K562 (cell line): ENCODE measurements around the gene SH3BP2. TPM values are rescaled to one million over a fixed set of nuclear protein-coding genes. Genes with fewer than 3 reads are reported as not detected.

Experiments used
- ATAC-seq: fragments of 200-7000 bp; cut with Tn5 transposase; 3 replicates; pipeline ENCODE4 v1.9.1; 2020; ENCODE audit warnings: moderate library complexity
- BruUV-seq: library from RNA; stranded (reverse); fragments of 400-500 nt; replicated peaks from 2 replicates; lab custom pipeline; 2021; lab: Mats Ljungman, UMichigan
- CTCF ChIA-PET: fragments of 300-600 bp; formaldehyde crosslinking; extraction: SDS; loops from one replicate; lab custom pipeline; 2021; ENCODE audit warnings: low intra/inter-chr PET ratio; lab: Yijun Ruan, JAX
- POLR2A ChIA-PET: fragments of 300-600, 350-650 bp; sonication (Branson Sonifier 250); formaldehyde crosslinking; extraction: SDS; loops from one replicate; lab custom pipeline; 2021; ENCODE audit warnings: antibody characterized with exemption, inconsistent platforms; lab: Yijun Ruan, JAX
- DNase-seq, 4 experiments: peaks; one replicate each; pipeline versions ENCODE4 v3.0.0 to v3.0.0-alpha.2; 2011 to 2018; ENCODE audit warnings: low spot score in 3 of 4, mixed read lengths in 3 of 4; ENCODE audit errors: extremely low read depth in 1 of 4
- FAIRE-seq: peaks from 2 replicates; lab custom pipeline; 2011; peaks lifted over from hg19 to GRCh38; lab: Jason Lieb, UNC
- H2AFZ ChIP-seq: 2 replicates; pipeline ENCODE4 v1.6.0; 2011; ENCODE audit warnings: low read depth, low read length, control low read depth, inconsistent platforms
- H3K27ac ChIP-seq: fragments of 200-600 bp; 3 replicates; pipeline ENCODE4 v1.8.0; 2011; ENCODE audit warnings: low read depth, mild to moderate bottlenecking, control low read depth, inconsistent platforms, low read length, moderate library complexity, mixed read lengths; ENCODE audit errors: extremely low read depth
- H3K27me3 ChIP-seq, 2 experiments: fragments of 300-600 bp in 1 of 2; 2 replicates in 1 of 2; 3 replicates in 1 of 2; pipeline versions ENCODE4 v1.6.0 to v1.8.0; 2011; ENCODE audit warnings: inconsistent platforms in 2 of 2, low read length in 2 of 2, mild to moderate bottlenecking in 1 of 2, mixed read lengths in 1 of 2, moderate library complexity in 1 of 2; ENCODE audit not compliant: control insufficient read depth in 2 of 2, insufficient read depth in 2 of 2
- H3K36me3 ChIP-seq: fragments of 300-600 bp; 3 replicates; pipeline ENCODE4 v1.8.0; 2011; ENCODE audit warnings: mild to moderate bottlenecking, low read length, inconsistent platforms; ENCODE audit not compliant: control insufficient read depth, insufficient read depth
- H3K4me1 ChIP-seq, 2 experiments: fragments of 200-600 bp in 1 of 2; replicated peaks in 1 of 2; 2 replicates in 1 of 2; 3 replicates in 1 of 2; pipeline versions ENCODE4 v1.5.1 to v1.8.0; 2011; ENCODE audit warnings: inconsistent platforms in 2 of 2, low read length in 2 of 2, mild to moderate bottlenecking in 1 of 2, mixed read lengths in 1 of 2, moderate library complexity in 1 of 2; ENCODE audit not compliant: control insufficient read depth in 2 of 2, insufficient read depth in 2 of 2
- H3K4me2 ChIP-seq: 2 replicates; pipeline ENCODE4 v1.6.1; 2011; ENCODE audit warnings: low read length, control low read depth, inconsistent platforms, mixed read lengths; ENCODE audit not compliant: insufficient read depth
- H3K4me3 ChIP-seq: fragments of 200-600 bp; sonication (generic), shearing (Covaris generic); 2 replicates; pipeline ENCODE4 v1.5.1; 2016; ENCODE audit warnings: control low read depth, inconsistent platforms
- H3K79me2 ChIP-seq: fragments of 200-600 bp; 3 replicates; pipeline ENCODE4 v1.8.0; 2011; ENCODE audit warnings: low read length, inconsistent platforms; ENCODE audit not compliant: control insufficient read depth, insufficient read depth
- H3K9ac ChIP-seq, 2 experiments: 2 replicates each; pipeline versions ENCODE4 v1.6.0 to v1.6.1; 2011; ENCODE audit warnings: low read depth in 2 of 2, low read length in 2 of 2, control low read depth in 1 of 2, inconsistent platforms in 1 of 2, mild to moderate bottlenecking in 1 of 2, mixed read lengths in 1 of 2; ENCODE audit not compliant: insufficient read depth in 1 of 2
- H3K9me1 ChIP-seq: one replicate; pipeline ENCODE4 v1.6.0; 2011; ENCODE audit warnings: inconsistent platforms, mild to moderate bottlenecking, low read length, moderate library complexity; ENCODE audit not compliant: control insufficient read depth, insufficient read depth
- H3K9me3 ChIP-seq: replicated peaks from 2 replicates; pipeline ENCODE4 v1.5.1; 2011; ENCODE audit warnings: low read depth, low read length, inconsistent platforms; ENCODE audit not compliant: control insufficient read depth, insufficient read depth
- H4K20me1 ChIP-seq: replicated peaks from 2 replicates; pipeline ENCODE4 v1.6.1; 2011; ENCODE audit warnings: low read length, inconsistent platforms, mixed read lengths; ENCODE audit not compliant: control insufficient read depth, insufficient read depth
- ARHGAP35 ChIP-seq: fragments of 450-650 bp; IDR thresholded peaks from 2 replicates; pipeline ENCODE4 v1.6.1; 2018; ENCODE audit not compliant: partially characterized antibody
- ARID3A ChIP-seq: IDR thresholded peaks from 2 replicates; pipeline ENCODE4 v1.6.1; 2012; ENCODE audit warnings: low read depth, low read length, improper control_type of control experiment, borderline replicate concordance
- CBFA2T2 ChIP-seq: fragments of 450-650 bp; conservative IDR thresholded peaks from 2 replicates; pipeline ENCODE4 v1.6.1; 2017; ENCODE audit warnings: mild to moderate bottlenecking
- CHAMP1 ChIP-seq: fragments of 450-650 bp; IDR thresholded peaks from 2 replicates; pipeline ENCODE4 v1.6.1; 2016; ENCODE audit warnings: mild to moderate bottlenecking
- EGR1 ChIP-seq: fragments of 450-650 bp; conservative IDR thresholded peaks from 2 replicates; pipeline ENCODE4 v1.6.1; 2017; ENCODE audit warnings: mild to moderate bottlenecking
- EP300 ChIP-seq: IDR thresholded peaks from 2 replicates; pipeline ENCODE4 v1.6.1; 2012; ENCODE audit warnings: low read length, improper control_type of control experiment
- HMGXB4 ChIP-seq: sonication (generic); formaldehyde crosslinking; IDR thresholded peaks from 2 replicates; pipeline ENCODE4 v1.8.1; 2023; ENCODE audit warnings: mild to moderate bottlenecking, missing genetic modification reagents
- SETDB1 ChIP-seq: IDR thresholded peaks from one replicate; pipeline ENCODE4 v1.6.1; 2012; ENCODE audit warnings: low read length, control low read depth, inconsistent platforms
- ZKSCAN1 ChIP-seq: fragments of 150-350 bp; IDR thresholded peaks from 2 replicates; pipeline ENCODE4 v1.6.1; 2016; ENCODE audit warnings: low read depth, low read length
- WGBS: fragments of 100-300 bp; shearing (Covaris generic); methylation state at CpG from one replicate; pipeline ENCODE4 v1.1.6; 2016; ENCODE audit warnings: low coverage, mixed read lengths; ENCODE audit not compliant: insufficient coverage; ENCODE audit errors: missing lambda C conversion rate; 5-methylcytosine and 5-hydroxymethylcytosine counted together
- in situ Hi-C: fragments of 300-500 bp; cut with MboI; formaldehyde crosslinking; loops from 4 replicates; pipeline ENCODE4 v1.15.0; 2018; ENCODE audit warnings: inconsistent platforms, mixed read lengths
- intact Hi-C: fragments of 100-400 bp; cut with micrococcal nuclease; formaldehyde crosslinking; loops from 2 replicates; pipeline ENCODE4 v1.14.2; 2022
- polyA plus RNA-seq, 8 experiments: library from polyadenylated mRNA; depleted of rRNA in 4 of 8; stranded (reverse) in 5 of 8; unstranded in 3 of 8; fragments of >200 nt; fragmentation: Nextera tagmentation in 2 of 8; fragmentation: Illumina TruSeq in 1 of 8; extraction: Ambion mirVana in 2 of 8; extraction: Trizol in 1 of 8; gene quantifications; 2 replicates each; pipeline versions ENCODE4 v1.2.1 to v1.2.3, GENCODE V29; 2011 to 2014; ENCODE audit warnings: inconsistent platforms in 1 of 8, missing spikeins in 1 of 8
- total RNA-seq, 7 experiments: library from RNA; depleted of rRNA in 6 of 7; stranded (reverse); fragments of >200 nt in 6 of 7; fragmentation: Illumina TruSeq in 2 of 7; extraction: Trizol in 2 of 7; gene quantifications; 2 replicates each; pipeline versions ENCODE4 v1.2.1 to v1.2.3, GENCODE V29; 2011 to 2021; ENCODE audit warnings: low replicate concordance in 1 of 7

Gene SH3BP2
- total and polyA plus RNA-seq, 9 of the 15 experiments (the other 6 are each of a cell fraction or from before 2014, with no cell fraction given), result 0.34 to 16.0 (median 5.1) TPM

GRCh38 chr4:2867758-2868491 lies 75.0 kb downstream of the SH3BP2 start:
- H3K4me1 ChIP-seq, result peaks cover 22 to 46% of the 10 kb centered on the region in 2 experiments
- H3K27me3 ChIP-seq, result no peaks in the 10 kb centered on the region
- peaks cover 6% of the 10 kb centered on the region for H3K9me1 ChIP-seq
- H3K36me3 ChIP-seq, result peaks cover 8% of the 10 kb centered on the region; the same call in 1 of the 3 replicates
- no TSS peak for BruUV-seq
- 1% methylated on average over 10 of the region's 10 CpGs for WGBS
- H3K4me2 ChIP-seq, result peak overlapping the region; percentile 50
- FAIRE-seq (peak; percentile 87), DNase-seq (peak; percentile 64 to 86 (median 76)), ATAC-seq (peak; percentile 93)
- H4K20me1 ChIP-seq, result peaks cover 49% of the 10 kb centered on the region
- intact Hi-C loops (loop anchor here (5.0 kb wide), 1 partner anchor 76 kb away; the partner anchor contains the start of gene SH3BP2), in situ Hi-C loops (no loop called here)
- H3K9ac ChIP-seq, result no peak overlapping the region
- ChIA-PET CTCF (no interaction called here), POLR2A (interaction anchor here (0.5 to 1.6 kb wide), 9 partner anchors 8 to 89 kb away, joined by 3 to 11 read pairs (median 3); no protein-coding TSS in a partner anchor)
- peaks cover 87% of the 10 kb centered on the region for H3K79me2 ChIP-seq
- H3K9me3 ChIP-seq, result no peaks in the 10 kb centered on the region
- H3K4me3 ChIP-seq, result no peak overlapping the region
- peak overlapping the region; percentile 11; the same call in 1 of the 3 replicates for H3K27ac ChIP-seq
- H2AFZ ChIP-seq, result no peak overlapping the region
- TF ChIP-seq EP300, result peak; percentile 72
- TF ChIP-seq CBFA2T2, result peak; percentile 97
- no peak for TF ChIP-seq HMGXB4 (CRISPR knock-in tag)
- no peak for TF ChIP-seq ARHGAP35
- TF ChIP-seq ARID3A, result 0 out of 2 replicates have a peak, but pooled peaks have one; percentile 30
- TF ChIP-seq ZKSCAN1, result 0 out of 2 replicates have a peak, but pooled peaks have one; percentile 5
- TF ChIP-seq EGR1, result no peak
- no peak for TF ChIP-seq SETDB1
- TF ChIP-seq CHAMP1, result no peak
